BLaER1 (cell line): ENCODE measurements around the gene VPS26A.

Source experiments
- H3K27ac ChIP-seq: shearing (Covaris generic); formaldehyde crosslinking; 2 replicates; pipeline ENCODE4 v1.8.1; 2022
- H3K27me3 ChIP-seq: shearing (Covaris generic); formaldehyde crosslinking; 2 replicates; pipeline ENCODE4 v1.8.1; 2022
- H3K36me3 ChIP-seq: shearing (Covaris generic); formaldehyde crosslinking; 2 replicates; pipeline ENCODE4 v1.8.1; 2022
- H3K4me1 ChIP-seq: shearing (Covaris generic); formaldehyde crosslinking; 2 replicates; pipeline ENCODE4 v1.8.1; 2022
- H3K4me2 ChIP-seq: shearing (Covaris generic); formaldehyde crosslinking; 2 replicates; pipeline ENCODE4 v1.8.1; 2022
- H3K4me3 ChIP-seq: shearing (Covaris generic); formaldehyde crosslinking; 2 replicates; pipeline ENCODE4 v1.8.1; 2022
- H3K9ac ChIP-seq: shearing (Covaris generic); formaldehyde crosslinking; 2 replicates; pipeline ENCODE4 v1.8.1; 2022
- H3K9me3 ChIP-seq: shearing (Covaris generic); formaldehyde crosslinking; 2 replicates; pipeline ENCODE4 v1.8.1; 2022
- H4K20me1 ChIP-seq: shearing (Covaris generic); formaldehyde crosslinking; 2 replicates; pipeline ENCODE4 v1.8.1; 2022
- Cebpa-rat ChIP-seq: shearing (Covaris generic); IDR thresholded peaks from 2 replicates; pipeline ENCODE4 v1.8.1; 2022

VPS26A gene

DNA sequence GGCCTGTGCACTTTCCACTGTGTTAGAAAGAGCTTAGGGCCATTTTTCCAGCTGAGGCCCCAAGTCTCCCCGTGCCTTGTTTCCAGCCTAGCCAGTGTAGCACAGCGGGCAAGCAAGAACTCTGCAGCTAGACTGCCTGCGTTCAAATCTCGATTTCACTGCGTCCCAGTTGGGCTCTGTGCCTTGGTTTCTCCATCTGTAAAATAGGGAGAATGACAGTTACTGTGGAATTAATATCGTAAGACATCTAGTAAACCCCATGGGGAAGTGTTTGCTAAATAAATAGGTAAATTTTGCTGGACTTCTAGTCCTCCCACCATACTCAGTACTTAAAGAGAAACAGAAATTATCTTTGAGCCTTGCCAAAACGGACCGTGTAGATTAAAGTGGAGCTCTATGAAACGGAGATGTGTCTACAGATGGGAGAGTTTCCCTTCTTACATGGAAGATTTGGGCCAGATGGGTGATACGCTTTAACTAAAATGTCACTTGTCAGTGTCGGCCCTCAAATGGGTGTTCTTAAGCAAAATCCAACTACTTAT, 92.7 kb downstream of the VPS26A start:
- Histone ChIP-seq H3K4me2 (no peak overlapping the region), H3K9ac (no peak overlapping the region), H3K36me3 (no peaks in the 10 kb centered on the region), H3K9me3 (no peaks in the 10 kb centered on the region), H4K20me1 (no peaks in the 10 kb centered on the region), H3K27me3 (no peaks in the 10 kb centered on the region), H3K4me1 (peaks cover 8% of the 10 kb centered on the region), H3K27ac (no peak overlapping the region), H3K4me3 (no peak overlapping the region)
- TF ChIP-seq Cebpa-rat = no peak

DNA sequence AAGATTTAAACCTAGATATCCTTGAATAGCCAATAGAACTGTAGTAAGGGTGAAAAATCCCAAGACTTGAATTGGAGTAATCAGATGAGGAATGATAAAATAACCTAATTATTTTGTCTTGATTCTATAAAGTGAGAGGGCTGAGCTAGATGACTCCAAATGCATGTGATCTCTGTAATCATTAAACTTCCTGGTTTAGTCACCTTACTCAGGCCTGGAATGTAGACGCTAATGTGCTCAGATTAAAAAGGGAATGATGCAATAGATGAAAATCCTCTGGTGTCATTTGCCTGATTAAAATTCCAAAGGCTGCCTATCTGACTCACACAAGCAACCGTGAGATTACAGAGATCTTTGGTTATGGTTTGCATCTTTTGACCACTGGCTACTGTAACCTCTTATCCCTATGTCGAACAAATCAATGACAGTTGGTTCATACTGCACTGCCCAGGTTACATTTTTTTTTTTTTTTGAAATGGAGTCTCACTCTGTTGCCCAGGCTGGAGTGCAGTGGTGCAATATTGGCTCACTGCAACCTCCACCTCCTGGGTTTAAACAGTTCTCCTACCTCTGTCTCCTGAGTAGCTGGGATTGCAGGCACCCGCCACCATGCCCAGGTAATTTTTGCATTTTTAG, 93.3 kb downstream of the VPS26A start:
- H3K4me2 ChIP-seq = no peak overlapping the region
- H3K27ac ChIP-seq = no peak overlapping the region
- H3K9me3 ChIP-seq = no peaks in the 10 kb centered on the region
- H3K27me3 ChIP-seq = no peaks in the 10 kb centered on the region
- H3K9ac ChIP-seq = no peak overlapping the region
- H3K4me3 ChIP-seq = no peak overlapping the region
- H3K4me1 ChIP-seq = peaks cover 14% of the 10 kb centered on the region
- no peaks in the 10 kb centered on the region for H3K36me3 ChIP-seq
- H4K20me1 ChIP-seq = no peaks in the 10 kb centered on the region
- TF ChIP-seq Cebpa-rat = no peak

DNA sequence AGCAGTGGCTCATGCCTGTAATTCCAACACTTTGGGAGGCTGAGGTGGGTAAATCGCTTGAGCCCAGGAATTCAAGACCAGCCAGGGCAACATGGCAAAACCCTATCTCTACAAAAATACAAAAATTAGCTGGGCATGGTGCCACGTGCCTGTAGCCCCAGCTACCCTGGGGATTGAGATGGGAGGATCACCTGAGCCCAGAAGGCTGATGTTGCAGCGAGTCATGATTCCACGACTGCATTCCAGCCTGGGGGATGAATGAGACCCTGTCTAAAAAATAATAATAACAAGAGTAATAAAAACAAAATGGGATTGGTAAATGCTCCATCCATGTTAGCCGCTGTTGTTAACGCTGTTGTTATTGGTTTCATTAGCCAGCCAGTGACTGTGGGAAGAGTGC, 94.9 kb downstream of the VPS26A start:
- no peak overlapping the region for H3K4me2 ChIP-seq
- no peaks in the 10 kb centered on the region for H3K9me3 ChIP-seq
- H4K20me1 ChIP-seq = no peaks in the 10 kb centered on the region
- no peak for TF ChIP-seq Cebpa-rat
- H3K27me3 ChIP-seq = no peaks in the 10 kb centered on the region
- H3K9ac ChIP-seq = no peak overlapping the region
- H3K27ac ChIP-seq = no peak overlapping the region
- H3K4me1 ChIP-seq = peaks cover 23% of the 10 kb centered on the region
- H3K4me3 ChIP-seq = no peak overlapping the region
- no peaks in the 10 kb centered on the region for H3K36me3 ChIP-seq

DNA sequence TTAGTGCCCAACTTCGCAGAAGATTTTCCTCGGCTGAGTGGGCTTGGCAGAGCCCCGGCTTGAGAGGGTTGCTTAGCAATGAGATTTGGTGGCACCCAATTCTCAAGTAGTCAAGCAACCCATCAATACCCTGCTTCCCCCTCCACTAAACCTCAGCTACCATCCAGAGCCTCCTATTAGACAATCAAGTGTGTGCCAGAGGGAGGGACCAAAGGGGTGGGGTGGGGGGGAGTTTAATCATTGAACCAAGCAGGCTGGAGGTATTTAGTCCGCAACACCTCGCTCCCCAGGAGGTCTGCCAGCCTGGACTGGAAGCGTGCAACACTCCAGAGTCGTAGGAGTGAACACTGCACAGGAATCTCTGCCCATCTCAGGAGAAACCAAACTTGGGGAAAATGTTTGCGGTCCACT, 96.1 kb downstream of the VPS26A start, which contains the start of gene HKDC1:
Gene HKDC1 (plus strand): TSS at position 292 of the 411 bp plus-strand sequence. CDS start 104 bp downstream, at position 396.
- Histone ChIP-seq H4K20me1 (no peaks in the 10 kb centered on the region), H3K9me3 (no peaks in the 10 kb centered on the region), H3K9ac (no peak within 1 kb of the TSS), H3K27ac (no peak within 1 kb of the TSS), H3K4me3 (no peak within 1 kb of the TSS), H3K36me3 (no peaks in the 10 kb centered on the region), H3K27me3 (no peaks in the 10 kb centered on the region), H3K4me1 (peaks cover 30% of the 10 kb centered on the region), H3K4me2 (no peak within 1 kb of the TSS)
- TF ChIP-seq Cebpa-rat = no peak

DNA sequence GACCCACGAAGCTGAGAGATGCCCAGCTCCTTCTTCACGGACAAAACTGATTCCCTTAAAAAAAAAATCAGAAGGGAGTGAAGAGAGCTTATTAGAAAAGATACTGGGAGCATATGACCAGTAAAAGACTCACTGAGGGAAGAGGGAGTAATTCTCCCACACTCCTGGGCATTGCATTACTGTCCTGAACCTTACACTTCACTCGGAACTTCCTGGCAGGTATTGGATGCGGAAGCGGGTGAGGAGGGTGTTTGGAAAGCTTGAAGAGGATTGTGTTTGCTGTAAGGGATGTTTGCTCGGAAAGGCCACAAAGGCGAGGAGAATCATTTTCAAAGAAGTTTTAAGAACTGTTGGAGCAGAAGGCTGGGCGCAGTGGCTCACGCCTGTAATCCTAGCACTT, 96.5 kb downstream of the VPS26A start:
- Histone ChIP-seq H3K4me3 (no peak overlapping the region), H3K9me3 (no peaks in the 10 kb centered on the region), H4K20me1 (no peaks in the 10 kb centered on the region), H3K27me3 (no peaks in the 10 kb centered on the region), H3K36me3 (no peaks in the 10 kb centered on the region), H3K4me2 (no peak overlapping the region), H3K27ac (no peak overlapping the region), H3K4me1 (peaks cover 31% of the 10 kb centered on the region), H3K9ac (no peak overlapping the region)
- TF ChIP-seq Cebpa-rat = no peak
